Skeletal muscle satellite cell (primary cell): ENCODE results near the gene CPA1.

Experiments
- H3K27me3 ChIP-seq: 2 replicates; pipeline ENCODE4 v1.7.0; 2013; ENCODE audit warnings: low read length; ENCODE audit not compliant: control insufficient read depth, insufficient read depth
- H3K36me3 ChIP-seq: 2 replicates; pipeline ENCODE4 v1.7.0; 2013; ENCODE audit warnings: mild to moderate bottlenecking, control low read depth, low read length; ENCODE audit not compliant: insufficient read depth
- H3K4me1 ChIP-seq: 2 replicates; pipeline ENCODE4 v1.7.0; 2013; ENCODE audit warnings: low read length; ENCODE audit not compliant: control insufficient read depth, insufficient read depth
- H3K4me2 ChIP-seq: 2 replicates; pipeline ENCODE4 v1.7.0; 2013; ENCODE audit warnings: mild to moderate bottlenecking, low read length
- H3K4me3 ChIP-seq: 2 replicates; pipeline ENCODE4 v1.7.0; 2013; ENCODE audit warnings: low read length
- H3K9ac ChIP-seq: 2 replicates; pipeline ENCODE4 v1.7.0; 2013; ENCODE audit warnings: mild to moderate bottlenecking, low read depth, low read length, moderate library complexity
- H3K9me3 ChIP-seq: replicated peaks from 2 replicates; pipeline ENCODE4 v1.7.0; 2013; ENCODE audit warnings: mild to moderate bottlenecking, control low read depth, low read length

The CPA1 gene

GRCh38 chr7:130387628-130388403, 7.5 kb downstream of the CPA1 start:
- no peak overlapping the region for H3K9ac ChIP-seq
- H3K36me3 ChIP-seq, result no peaks in the 10 kb centered on the region
- no peak overlapping the region for H3K4me2 ChIP-seq
- no peak overlapping the region for H3K4me3 ChIP-seq
- H3K4me1 ChIP-seq, result peaks cover 15% of the 10 kb centered on the region
- H3K27me3 ChIP-seq, result no peaks in the 10 kb centered on the region
- H3K9me3 ChIP-seq, result no peaks in the 10 kb centered on the region

DNA sequence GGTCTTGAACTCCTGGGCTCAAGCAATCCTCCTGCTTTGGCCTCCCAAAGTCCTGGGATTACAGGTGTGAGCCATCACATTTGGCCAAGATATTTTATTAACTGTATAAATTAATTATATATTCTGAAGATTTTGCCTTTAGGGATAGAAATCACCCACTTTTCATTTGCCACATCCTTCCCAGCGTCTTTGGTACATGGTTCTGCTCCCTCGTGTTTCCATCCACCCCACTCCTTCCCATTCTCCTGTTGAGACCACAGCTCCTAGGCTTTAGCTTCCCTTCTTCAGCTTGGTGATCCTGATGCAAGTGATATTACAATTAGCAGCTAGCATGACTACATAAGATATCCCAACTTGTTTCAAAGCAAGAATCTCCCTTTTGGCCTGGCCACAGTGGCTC, 8.4 kb downstream of the CPA1 start:
- Histone ChIP-seq H3K9me3 (no peaks in the 10 kb centered on the region), H3K9ac (no peak overlapping the region), H3K27me3 (no peaks in the 10 kb centered on the region), H3K4me2 (no peak overlapping the region), H3K36me3 (no peaks in the 10 kb centered on the region), H3K4me3 (no peak overlapping the region), H3K4me1 (peaks cover 19% of the 10 kb centered on the region)

DNA sequence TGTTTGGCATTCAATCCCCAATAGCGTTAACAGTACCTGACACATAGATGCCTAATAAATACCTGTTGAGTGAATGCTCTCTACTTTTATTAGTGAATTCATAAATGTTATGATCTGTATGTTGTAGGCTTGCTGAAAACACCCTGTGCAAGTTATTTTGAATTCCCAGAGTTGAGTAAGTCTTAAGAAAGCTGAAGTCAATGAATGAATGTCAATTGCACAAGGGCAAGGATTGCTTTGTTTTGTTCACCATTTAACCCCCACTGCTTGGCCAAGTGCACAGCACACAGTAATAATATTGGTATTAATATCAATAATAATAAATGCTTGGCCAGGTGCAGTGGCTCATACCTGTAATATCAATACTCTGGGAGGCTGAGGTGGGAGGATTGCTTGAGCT, 10.2 kb downstream of the CPA1 start:
- Histone ChIP-seq H3K4me3 (no peak overlapping the region), H3K9me3 (no peaks in the 10 kb centered on the region), H3K36me3 (no peaks in the 10 kb centered on the region), H3K9ac (no peak overlapping the region), H3K4me2 (no peak overlapping the region), H3K27me3 (no peaks in the 10 kb centered on the region), H3K4me1 (peaks cover 19% of the 10 kb centered on the region)

DNA sequence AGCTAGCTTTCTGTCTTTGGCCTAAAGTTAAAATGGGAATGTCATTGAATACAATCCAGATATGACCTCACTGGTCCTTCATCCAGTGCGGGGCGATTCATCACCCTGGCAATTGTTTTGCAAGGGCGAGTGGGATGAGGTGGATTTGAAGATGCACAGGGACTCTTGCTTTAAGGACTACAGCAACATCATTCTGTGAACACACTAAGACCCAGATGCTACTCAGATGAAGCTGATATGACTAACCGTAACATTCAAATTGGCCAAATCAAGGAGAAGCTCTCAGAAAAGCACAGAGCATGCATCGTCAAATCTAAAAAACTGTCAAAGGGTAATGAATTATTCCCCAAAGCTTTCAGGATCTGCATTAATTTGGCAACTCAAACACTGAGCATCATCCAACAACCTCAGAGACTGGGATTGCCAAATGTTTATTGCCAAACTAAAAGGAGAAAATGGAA, 12.8 kb downstream of the CPA1 start:
- Histone ChIP-seq H3K36me3 (peaks cover 2% of the 10 kb centered on the region), H3K9ac (no peak overlapping the region), H3K4me3 (no peak overlapping the region), H3K4me2 (no peak overlapping the region), H3K27me3 (no peaks in the 10 kb centered on the region), H3K4me1 (peaks cover 8% of the 10 kb centered on the region), H3K9me3 (no peaks in the 10 kb centered on the region)

GRCh38 chr7:130393841-130394411, 13.6 kb downstream of the CPA1 start:
- Histone ChIP-seq H3K9ac (no peak overlapping the region), H3K36me3 (peaks cover 4% of the 10 kb centered on the region), H3K9me3 (no peaks in the 10 kb centered on the region), H3K4me2 (no peak overlapping the region), H3K4me3 (no peak overlapping the region), H3K27me3 (no peaks in the 10 kb centered on the region), H3K4me1 (peaks cover 6% of the 10 kb centered on the region)

DNA sequence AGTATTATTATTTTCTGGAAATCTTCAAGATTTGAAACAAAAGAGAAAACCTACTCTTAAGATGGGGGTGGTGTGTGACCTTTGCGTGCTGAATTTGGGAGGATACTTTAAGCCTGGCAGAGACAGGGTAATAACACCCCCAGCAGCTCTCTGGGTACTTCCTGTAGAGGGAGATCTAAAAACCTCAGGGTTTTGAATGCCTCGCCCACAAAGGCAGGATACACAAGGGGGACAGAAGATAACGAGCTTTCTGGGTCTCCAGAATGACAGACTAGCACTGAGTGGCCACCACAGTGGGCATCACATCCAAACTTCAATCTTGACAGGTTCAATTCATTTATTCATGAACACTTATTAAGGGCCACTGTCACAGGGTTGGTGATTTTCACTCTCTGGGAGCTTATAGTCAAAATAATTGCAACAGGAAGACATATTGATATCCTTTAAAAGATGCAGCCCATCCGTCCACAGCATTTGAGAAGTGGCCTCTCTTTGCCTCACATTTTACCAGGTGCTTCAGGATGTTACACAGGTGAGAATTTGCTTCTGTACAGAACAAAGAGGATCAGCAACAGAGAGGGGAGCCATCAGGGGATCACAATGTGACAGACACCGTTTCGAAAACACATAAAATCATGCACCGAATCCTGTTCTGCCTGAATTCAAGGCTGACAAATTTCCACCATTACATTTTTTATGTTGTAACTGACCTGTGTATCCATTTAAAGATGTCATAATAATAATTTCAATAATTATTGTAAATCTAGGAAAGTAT, 14.3 kb downstream of the CPA1 start:
- no peaks in the 10 kb centered on the region for H3K27me3 ChIP-seq
- H3K4me2 ChIP-seq, result no peak overlapping the region

GRCh38 chr7:130395421-130395820, 15.1 kb downstream of the CPA1 start:
- H3K27me3 ChIP-seq, result no peaks in the 10 kb centered on the region
- peaks cover 6% of the 10 kb centered on the region for H3K4me1 ChIP-seq
- peaks cover 4% of the 10 kb centered on the region for H3K36me3 ChIP-seq
- H3K4me3 ChIP-seq, result no peak overlapping the region
- no peak overlapping the region for H3K4me2 ChIP-seq
- H3K9me3 ChIP-seq, result no peaks in the 10 kb centered on the region
- H3K9ac ChIP-seq, result no peak overlapping the region

More for the DNA sequence above, 14.3 kb downstream of the CPA1 start:
- Histone ChIP-seq H3K36me3 (peaks cover 4% of the 10 kb centered on the region), H3K4me3 (no peak overlapping the region), H3K9ac (no peak overlapping the region), H3K4me1 (peaks cover 6% of the 10 kb centered on the region), H3K9me3 (no peaks in the 10 kb centered on the region)

DNA sequence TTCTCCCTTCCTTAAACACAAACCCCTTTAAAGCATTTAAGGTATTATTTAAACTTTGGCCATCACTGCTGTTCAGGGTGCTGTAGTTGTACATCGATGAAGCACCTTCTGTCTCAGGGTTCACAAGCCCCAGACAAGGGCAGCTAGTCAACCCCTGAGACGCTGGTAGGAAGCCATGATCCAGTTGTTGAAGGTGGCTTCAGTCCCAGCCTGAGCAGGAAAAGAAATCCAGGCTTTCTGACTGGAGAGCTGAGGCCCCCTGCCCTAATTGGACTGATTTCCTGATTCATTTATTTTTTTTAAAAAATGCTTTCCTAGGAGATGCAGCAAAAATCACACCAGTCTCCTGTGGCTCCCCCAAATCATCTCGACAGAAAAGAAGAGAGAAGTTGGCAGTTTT, 15.8 kb downstream of the CPA1 start:
- H3K27me3 ChIP-seq, result no peaks in the 10 kb centered on the region
- H3K4me1 ChIP-seq, result peaks cover 6% of the 10 kb centered on the region
- peaks cover 4% of the 10 kb centered on the region for H3K36me3 ChIP-seq
- no peaks in the 10 kb centered on the region for H3K9me3 ChIP-seq
- H3K4me3 ChIP-seq, result no peak overlapping the region
- H3K4me2 ChIP-seq, result no peak overlapping the region
- H3K9ac ChIP-seq, result no peak overlapping the region

DNA sequence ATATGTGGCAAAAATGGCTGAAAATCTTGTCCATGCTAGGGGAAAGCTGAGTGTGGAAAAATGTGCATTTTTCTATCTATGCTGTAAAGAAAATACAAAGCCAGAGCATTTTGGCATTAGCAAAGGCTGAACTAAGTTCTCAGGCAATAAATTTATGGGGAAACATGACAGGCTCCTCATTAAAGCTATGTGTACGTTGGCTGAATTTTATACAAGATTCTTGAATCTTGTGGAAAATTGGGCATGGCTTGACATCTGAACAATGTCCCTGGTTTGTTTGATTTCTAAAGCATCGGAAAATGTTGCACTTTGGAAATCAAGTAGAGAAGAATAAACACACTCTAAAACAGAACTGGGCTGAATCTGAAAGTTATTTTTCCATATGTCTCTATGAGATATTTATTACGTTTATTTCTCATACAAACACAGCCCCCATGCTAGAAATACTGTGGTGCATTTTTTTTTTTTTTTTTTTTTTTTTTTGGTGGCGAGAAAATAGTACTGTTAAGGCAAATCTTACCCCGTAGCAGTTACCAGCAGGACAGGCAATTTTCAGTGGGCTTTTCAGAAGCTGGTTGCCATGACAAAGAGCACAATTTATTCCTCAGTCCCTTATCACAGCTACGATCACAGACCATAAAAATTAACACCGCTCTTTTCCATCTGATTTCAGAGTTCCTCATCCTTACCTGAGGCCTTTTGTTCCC, 16.9 kb downstream of the CPA1 start:
- Histone ChIP-seq H3K27me3 (no peaks in the 10 kb centered on the region), H3K9me3 (no peaks in the 10 kb centered on the region), H3K4me2 (no peak overlapping the region), H3K36me3 (peaks cover 4% of the 10 kb centered on the region), H3K4me3 (no peak overlapping the region), H3K4me1 (peaks cover 6% of the 10 kb centered on the region), H3K9ac (no peak overlapping the region)

GRCh38 chr7:130397758-130398073, 17.4 kb downstream of the CPA1 start:
- Histone ChIP-seq H3K9me3 (no peaks in the 10 kb centered on the region), H3K9ac (no peak overlapping the region), H3K36me3 (peaks cover 9% of the 10 kb centered on the region), H3K4me2 (no peak overlapping the region), H3K4me3 (no peak overlapping the region), H3K4me1 (peaks cover 5% of the 10 kb centered on the region), H3K27me3 (no peaks in the 10 kb centered on the region)

DNA sequence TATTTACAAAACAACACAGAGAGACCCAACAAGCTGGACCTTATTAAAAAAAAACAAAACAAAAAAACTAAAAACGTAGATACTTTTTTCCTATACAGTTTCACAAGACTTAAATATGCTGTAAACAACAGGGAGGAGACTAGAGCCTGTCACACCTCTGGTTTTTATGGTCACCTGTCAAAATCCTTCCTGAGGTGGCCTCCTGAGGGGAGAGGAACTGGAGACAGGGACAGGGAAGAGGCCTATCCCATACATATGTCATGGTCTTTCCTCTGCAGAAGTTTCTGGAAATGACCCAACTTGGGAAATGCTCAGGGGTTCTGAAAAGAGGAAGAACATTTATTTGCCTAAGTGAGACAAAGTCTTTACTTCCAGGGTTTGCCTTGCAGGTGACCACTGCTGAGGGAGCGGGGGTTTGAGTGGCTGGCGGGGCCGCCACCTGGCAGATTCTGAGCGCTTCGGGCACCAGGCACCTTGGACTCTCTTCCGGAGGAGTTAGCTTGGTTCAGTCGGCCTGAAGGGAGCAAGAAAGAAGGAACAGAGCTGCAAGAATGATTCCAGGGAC, 18.3 kb downstream of the CPA1 start:
- Histone ChIP-seq H3K4me2 (no peak overlapping the region), H3K4me3 (no peak overlapping the region), H3K9me3 (no peaks in the 10 kb centered on the region), H3K27me3 (no peaks in the 10 kb centered on the region), H3K9ac (no peak overlapping the region), H3K4me1 (no peaks in the 10 kb centered on the region), H3K36me3 (peaks cover 11% of the 10 kb centered on the region)
